ENCODE results near the gene OR4D11. TPM values are rescaled to one million over a fixed set of nuclear protein-coding genes. Genes with fewer than 3 reads are reported as not detected.
"Not testable (repeated sequence)": the region's sequence is repeated elsewhere in the genome, so short reads cannot be mapped to it uniquely, and the experiment has no call there.

Gene OR4D11
- total RNA-seq, 1 donor from 2014 or later, result not detected

DNA sequence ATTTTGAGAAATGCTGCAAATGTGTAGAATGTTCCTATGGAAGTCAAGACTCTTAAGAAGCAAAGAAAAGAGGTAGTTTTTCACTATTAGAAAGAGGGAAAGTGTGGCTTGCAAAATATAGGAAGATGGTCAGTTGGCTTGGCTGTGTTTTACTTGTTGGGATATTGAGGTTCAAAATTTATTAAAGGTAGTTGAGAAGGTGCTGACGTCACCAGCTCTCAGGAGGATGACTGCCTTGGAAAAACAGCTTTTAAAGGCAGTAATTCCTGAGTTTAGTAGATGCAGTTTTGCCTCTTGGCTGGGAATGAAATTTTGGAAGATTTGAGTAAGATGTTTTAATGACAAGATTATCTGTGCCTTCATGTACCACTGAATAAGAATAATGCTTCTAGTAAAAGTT lies 8.3 kb downstream of the OR4D11 start:
- TF ChIP-seq CTCF (IDR thresholded peaks at IDR 0.05; ENCODE audit: borderline replicate concordance), result no peak
- no peak overlapping the region for H3K27ac ChIP-seq (replicated peaks)
- H3K9me3 ChIP-seq (replicated peaks), result no peaks in the 10 kb centered on the region
- intact Hi-C loops (cut with micrococcal nuclease), result no loop called here
- no peak for DNase-seq
- peaks cover 12% of the 10 kb centered on the region for H3K4me1 ChIP-seq
- no peak overlapping the region for H3K4me3 ChIP-seq
- no peaks in the 10 kb centered on the region for H3K36me3 ChIP-seq
- H3K27me3 ChIP-seq (ENCODE audit: low read depth), result no peaks in the 10 kb centered on the region

GRCh38 chr11:59520139-59520538 lies 16.8 kb downstream of the OR4D11 start:
- intact Hi-C loops (cut with micrococcal nuclease), result not testable (repeated sequence)

DNA sequence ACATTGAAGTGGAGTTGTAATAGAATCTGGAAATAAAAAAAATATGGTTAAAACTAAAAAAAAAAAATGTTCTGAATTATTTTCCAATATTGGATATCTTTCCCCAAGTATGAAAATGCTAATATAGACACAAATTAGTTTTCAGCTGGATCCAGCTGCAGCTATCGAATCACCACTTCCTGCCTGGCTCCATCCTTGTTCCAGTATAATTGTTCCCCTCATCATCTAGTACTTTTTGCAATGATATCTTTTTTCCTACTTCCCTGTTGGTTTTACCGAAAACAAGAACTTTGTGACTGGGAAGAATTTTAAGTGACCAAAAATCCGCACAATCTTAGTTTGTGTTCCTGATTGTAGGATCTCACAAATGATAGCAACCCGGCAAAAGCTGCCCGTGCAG lies 17.4 kb downstream of the OR4D11 start:
- no peak for DNase-seq
- Histone ChIP-seq H3K27me3 (ENCODE audit: low read depth) (peaks cover 14% of the 10 kb centered on the region), H3K9me3 (replicated peaks) (no peaks in the 10 kb centered on the region), H3K27ac (replicated peaks) (no peak overlapping the region), H3K4me3 (no peak overlapping the region), H3K36me3 (no peaks in the 10 kb centered on the region), H3K4me1 (no peaks in the 10 kb centered on the region)
- intact Hi-C loops (cut with micrococcal nuclease), result no loop called here
- no peak for TF ChIP-seq CTCF (IDR thresholded peaks at IDR 0.05; ENCODE audit: borderline replicate concordance)

More at GRCh38 chr11:59520139-59520538, 16.8 kb downstream of the OR4D11 start:
- H3K27ac ChIP-seq (replicated peaks); H3K9me3 ChIP-seq (replicated peaks); H3K27me3 ChIP-seq (ENCODE audit: low read depth); H3K4me3 ChIP-seq; DNase-seq; H3K4me1 ChIP-seq; H3K36me3 ChIP-seq: not testable (repeated sequence)

GRCh38 chr11:59523541-59523940 lies 20.2 kb downstream of the OR4D11 start:
- H3K4me1 ChIP-seq, result no peaks in the 10 kb centered on the region
- intact Hi-C loops (cut with micrococcal nuclease), result no loop called here
- TF ChIP-seq CTCF (IDR thresholded peaks at IDR 0.05; ENCODE audit: borderline replicate concordance), result no peak

DNA sequence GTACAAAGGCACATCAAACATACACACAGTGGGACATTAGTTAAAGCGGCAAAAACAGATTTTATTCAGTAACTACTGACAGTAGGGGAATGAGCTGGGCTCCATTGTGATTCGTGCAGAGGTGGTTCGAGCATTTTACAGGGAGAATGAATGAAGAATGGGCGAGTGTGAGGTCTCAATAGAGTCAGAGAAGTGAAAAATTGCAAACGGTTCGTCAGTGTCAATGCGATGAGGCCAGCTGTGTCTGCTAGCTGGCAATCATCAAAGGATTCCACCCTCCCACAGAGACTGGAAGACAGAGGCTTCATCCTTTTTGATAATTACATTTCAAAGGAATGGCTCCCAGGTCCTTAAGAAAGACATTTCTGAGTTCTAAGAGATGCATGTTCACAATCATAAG lies 25.3 kb downstream of the OR4D11 start:
- intact Hi-C loops (cut with micrococcal nuclease), result no loop called here
- DNase-seq, result no peak
- Histone ChIP-seq H3K4me3 (no peak overlapping the region), H3K9me3 (replicated peaks) (no peaks in the 10 kb centered on the region), H3K4me1 (no peaks in the 10 kb centered on the region), H3K36me3 (no peaks in the 10 kb centered on the region), H3K27me3 (ENCODE audit: low read depth) (peaks cover 17% of the 10 kb centered on the region), H3K27ac (replicated peaks) (no peak overlapping the region)
- no peak for TF ChIP-seq CTCF (IDR thresholded peaks at IDR 0.05; ENCODE audit: borderline replicate concordance)

More at GRCh38 chr11:59523541-59523940, 20.2 kb downstream of the OR4D11 start:
- Histone ChIP-seq H3K4me3 (no peak overlapping the region), H3K27me3 (ENCODE audit: low read depth) (peaks cover 14% of the 10 kb centered on the region), H3K27ac (replicated peaks) (no peak overlapping the region), H3K9me3 (replicated peaks) (no peaks in the 10 kb centered on the region), H3K36me3 (no peaks in the 10 kb centered on the region)
- no peak for DNase-seq

DNA sequence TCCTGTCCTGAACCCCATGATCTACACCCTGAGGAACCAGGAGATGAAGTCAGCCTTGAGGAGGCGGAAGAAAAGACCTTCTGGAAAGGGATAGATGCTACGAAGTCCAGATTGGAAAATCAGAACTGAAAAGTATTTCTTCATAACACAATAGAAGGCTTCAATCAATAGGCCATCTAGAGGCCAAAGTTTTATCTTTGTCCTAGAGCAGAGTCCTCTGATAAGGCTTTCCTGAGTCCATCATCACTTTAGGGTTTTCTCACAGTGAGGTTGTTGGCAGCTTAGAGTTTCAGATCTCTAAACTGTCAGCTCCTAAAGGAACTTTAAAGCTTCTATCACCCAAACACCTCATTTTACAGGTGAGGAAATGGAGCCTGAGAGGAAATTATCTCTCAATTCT lies 29.2 kb downstream of the OR4D11 start:
- DNase-seq, result no peak
- intact Hi-C loops (cut with micrococcal nuclease), result loop anchor here (10.0 kb wide), 1 partner anchor 152 kb away; no protein-coding TSS in a partner anchor
- H3K4me3 ChIP-seq, result no peak overlapping the region
- peaks cover 5% of the 10 kb centered on the region for H3K27me3 ChIP-seq (ENCODE audit: low read depth)
- peaks cover 8% of the 10 kb centered on the region for H3K4me1 ChIP-seq
- no peaks in the 10 kb centered on the region for H3K9me3 ChIP-seq (replicated peaks)
- no peak for TF ChIP-seq CTCF (IDR thresholded peaks at IDR 0.05; ENCODE audit: borderline replicate concordance)
- H3K36me3 ChIP-seq, result no peaks in the 10 kb centered on the region
- H3K27ac ChIP-seq (replicated peaks), result no peak overlapping the region
